Measurements from ENCODE around the gene PPP1R14B. TPM values are rescaled to one million over a fixed set of nuclear protein-coding genes. Genes with fewer than 3 reads are reported as not detected.

Gene PPP1R14B
- total RNA-seq, 4 donors from 2014 or later, result 34.2 to 103 (median 83.8) TPM

DNA sequence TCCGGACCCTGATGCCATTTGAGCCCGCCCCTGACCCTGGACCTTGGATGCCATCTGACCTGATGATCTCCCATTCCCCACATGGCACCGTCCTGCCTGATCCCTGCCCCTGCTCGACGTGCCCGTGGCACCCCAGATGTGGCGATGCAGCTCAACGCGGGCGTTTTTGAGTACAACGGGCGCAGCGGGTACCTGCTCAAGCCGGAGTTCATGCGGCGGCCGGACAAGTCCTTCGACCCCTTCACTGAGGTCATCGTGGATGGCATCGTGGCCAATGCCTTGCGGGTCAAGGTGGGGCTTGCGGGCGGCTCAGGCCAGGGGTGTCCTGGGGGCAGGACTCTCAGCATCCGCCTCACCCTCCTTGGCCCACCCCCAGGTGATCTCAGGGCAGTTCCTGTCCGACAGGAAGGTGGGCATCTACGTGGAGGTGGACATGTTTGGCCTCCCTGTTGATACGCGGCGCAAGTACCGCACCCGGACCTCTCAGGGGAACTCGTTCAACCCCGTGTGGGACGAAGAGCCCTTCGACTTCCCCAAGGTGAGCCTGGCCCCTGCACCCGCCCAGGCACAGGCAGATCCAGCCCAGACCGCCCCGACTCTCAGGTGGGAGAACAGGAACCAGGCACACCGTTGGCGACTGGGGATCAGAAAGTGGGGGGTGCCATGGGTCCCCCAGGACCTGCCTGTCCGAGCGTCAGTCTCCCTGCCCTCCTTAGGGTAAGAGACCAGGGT lies 15.7 kb upstream of the PPP1R14B start:
- intact Hi-C loops (cut with DNase I), result no loop called here
- peaks cover 2 to 7% of the 10 kb centered on the region in 2 donors for H3K4me1 ChIP-seq
- TF ChIP-seq, protein P1, sequence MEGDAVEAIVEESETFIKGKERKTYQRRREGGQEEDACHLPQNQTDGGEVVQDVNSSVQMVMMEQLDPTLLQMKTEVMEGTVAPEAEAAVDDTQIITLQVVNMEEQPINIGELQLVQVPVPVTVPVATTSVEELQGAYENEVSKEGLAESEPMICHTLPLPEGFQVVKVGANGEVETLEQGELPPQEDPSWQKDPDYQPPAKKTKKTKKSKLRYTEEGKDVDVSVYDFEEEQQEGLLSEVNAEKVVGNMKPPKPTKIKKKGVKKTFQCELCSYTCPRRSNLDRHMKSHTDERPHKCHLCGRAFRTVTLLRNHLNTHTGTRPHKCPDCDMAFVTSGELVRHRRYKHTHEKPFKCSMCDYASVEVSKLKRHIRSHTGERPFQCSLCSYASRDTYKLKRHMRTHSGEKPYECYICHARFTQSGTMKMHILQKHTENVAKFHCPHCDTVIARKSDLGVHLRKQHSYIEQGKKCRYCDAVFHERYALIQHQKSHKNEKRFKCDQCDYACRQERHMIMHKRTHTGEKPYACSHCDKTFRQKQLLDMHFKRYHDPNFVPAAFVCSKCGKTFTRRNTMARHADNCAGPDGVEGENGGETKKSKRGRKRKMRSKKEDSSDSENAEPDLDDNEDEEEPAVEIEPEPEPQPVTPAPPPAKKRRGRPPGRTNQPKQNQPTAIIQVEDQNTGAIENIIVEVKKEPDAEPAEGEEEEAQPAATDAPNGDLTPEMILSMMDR (IDR thresholded peaks at IDR 0.05), result no peak
- no peak for TF ChIP-seq POLR2A (IDR thresholded peaks at IDR 0.05)
- no peak overlapping the region for H3K27ac ChIP-seq
- H3K9me3 ChIP-seq, result no peaks in the 10 kb centered on the region
- WGBS, 2 donors, result 96 to 97% methylated on average over 20 to 40 of the region's 42 CpGs
- H3K27me3 ChIP-seq, result no peaks in the 10 kb centered on the region
- no peak for DNase-seq
- peaks cover 27 to 28% of the 10 kb centered on the region in 2 donors for H3K36me3 ChIP-seq
- H3K4me3 ChIP-seq (replicated peaks in 1 of 3), result no peak overlapping the region

DNA sequence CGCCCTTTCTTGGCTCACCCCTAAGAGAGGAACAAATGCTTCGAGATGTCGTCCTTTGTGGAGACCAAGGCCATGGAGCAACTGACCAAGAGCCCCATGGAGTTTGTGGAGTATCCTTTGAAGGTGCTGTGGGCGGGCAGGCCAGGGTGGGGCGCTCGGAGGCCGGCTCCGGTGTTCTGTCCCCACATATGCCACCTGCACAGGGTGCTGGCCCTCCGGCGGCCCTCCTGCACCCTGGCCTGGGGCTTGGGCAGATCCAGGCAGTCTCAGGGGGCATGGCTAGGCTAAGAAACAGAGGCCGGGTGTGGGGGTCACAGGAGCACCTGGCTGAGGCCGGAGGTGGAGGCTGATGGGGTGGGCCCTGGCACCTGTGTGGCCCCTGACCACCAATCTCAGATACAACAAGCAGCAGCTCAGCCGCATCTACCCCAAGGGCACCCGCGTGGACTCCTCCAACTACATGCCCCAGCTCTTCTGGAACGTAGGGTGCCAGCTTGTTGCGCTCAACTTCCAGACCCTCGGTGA lies 14.9 kb upstream of the PPP1R14B start:
- Histone ChIP-seq H3K4me3 (replicated peaks in 1 of 3) (no peak overlapping the region), H3K4me1 (no peaks in the 10 kb centered on the region), H3K36me3 (peaks cover 27 to 30% of the 10 kb centered on the region in 2 donors), H3K9me3 (no peaks in the 10 kb centered on the region), H3K27ac (no peak overlapping the region), H3K27me3 (no peaks in the 10 kb centered on the region)
- no peak for DNase-seq
- intact Hi-C loops (cut with DNase I), result no loop called here
- TF ChIP-seq, protein P1 (IDR thresholded peaks at IDR 0.05), result no peak
- TF ChIP-seq POLR2A (IDR thresholded peaks at IDR 0.05), result no peak
- WGBS, 2 donors, result 93 to 94% methylated on average over 14 of the region's 18 CpGs

DNA sequence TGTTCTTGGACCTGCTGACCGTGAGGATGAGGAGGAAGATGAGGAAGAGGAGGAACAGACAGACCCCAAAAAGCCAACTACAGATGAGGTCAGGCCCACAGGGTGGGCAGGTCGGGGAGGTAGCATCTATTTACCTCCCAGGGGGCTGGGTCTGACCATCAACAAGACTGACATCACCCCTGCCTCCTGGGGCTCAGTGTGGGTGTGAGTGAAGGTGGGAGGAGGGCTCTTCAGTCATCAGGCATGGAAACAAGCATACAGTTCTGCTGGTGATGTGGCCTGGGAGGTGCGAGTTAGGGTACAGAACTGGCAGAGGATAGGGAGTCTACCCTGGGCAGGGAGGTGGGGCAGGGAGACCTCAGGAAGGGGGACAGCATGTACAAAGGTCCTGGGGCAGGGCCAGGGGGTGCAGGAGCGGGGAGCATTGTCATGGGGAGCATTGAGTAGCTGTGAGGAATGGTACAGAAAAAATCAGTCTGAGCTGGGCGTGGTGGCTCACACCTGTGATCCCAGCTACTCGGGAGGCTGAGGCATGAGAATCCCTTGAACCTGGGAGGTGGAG lies 13.5 kb upstream of the PPP1R14B start:
- Histone ChIP-seq H3K4me3 (replicated peaks in 1 of 3) (no peak overlapping the region), H3K27me3 (no peaks in the 10 kb centered on the region), H3K27ac (no peak overlapping the region), H3K36me3 (peaks cover 27 to 36% of the 10 kb centered on the region in 2 donors), H3K4me1 (no peaks in the 10 kb centered on the region), H3K9me3 (no peaks in the 10 kb centered on the region)
- TF ChIP-seq, protein P1 (IDR thresholded peaks at IDR 0.05), result no peak
- TF ChIP-seq POLR2A (IDR thresholded peaks at IDR 0.05), result no peak
- intact Hi-C loops (cut with DNase I), result no loop called here
- 94 to 95% methylated on average over 6 of the region's 6 CpGs for WGBS, 2 donors
- DNase-seq, result no peak

DNA sequence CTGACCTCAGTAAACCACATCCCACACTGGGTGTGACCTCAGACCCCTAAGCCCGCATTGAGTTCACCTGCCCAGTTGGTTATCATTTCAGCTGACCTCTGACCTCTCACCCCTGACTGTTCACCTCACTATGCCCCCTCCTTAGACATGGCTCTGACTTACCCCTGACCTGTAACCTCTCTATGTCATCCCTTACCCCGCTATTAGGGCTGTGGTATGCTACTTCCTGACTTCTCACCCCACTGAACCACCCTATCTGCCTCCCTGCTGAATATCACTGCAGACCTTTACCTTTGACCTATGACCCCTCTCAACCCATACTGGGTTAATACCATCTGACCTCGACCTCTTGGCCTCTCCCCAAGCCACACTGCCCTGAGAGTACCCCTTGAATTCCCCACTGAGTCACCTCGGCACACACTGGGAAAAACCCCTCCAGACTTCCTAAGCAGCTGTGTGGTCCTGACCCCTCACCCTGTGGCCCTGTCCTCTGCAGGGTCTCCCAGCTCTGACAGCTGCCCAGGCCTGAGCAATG lies 12.9 kb upstream of the PPP1R14B start:
- TF ChIP-seq, protein P1 (IDR thresholded peaks at IDR 0.05), result no peak
- no peak for TF ChIP-seq POLR2A (IDR thresholded peaks at IDR 0.05)
- intact Hi-C loops (cut with DNase I), result no loop called here

More for the DNA sequence above, 12.9 kb upstream of the PPP1R14B start:
- Histone ChIP-seq H3K27ac (no peak overlapping the region), H3K9me3 (no peaks in the 10 kb centered on the region), H3K36me3 (peaks cover 27 to 36% of the 10 kb centered on the region in 2 donors), H3K4me1 (no peaks in the 10 kb centered on the region), H3K27me3 (no peaks in the 10 kb centered on the region), H3K4me3 (replicated peaks in 1 of 3) (no peak overlapping the region)
- DNase-seq, result no peak
- WGBS, 2 donors, result 94 to 95% methylated on average over 4 of the region's 4 CpGs

All from thyroid gland (tissue), 4 donors.